H1 (cell line): ENCODE measurements around the gene BAAT. TPM values are rescaled to one million over a fixed set of nuclear protein-coding genes. Genes with fewer than 3 reads are reported as not detected.

Experiments used
- CTCF ChIP-seq, 3 experiments: IDR thresholded peaks; 1 replicate in 2 of 3; 2 replicates in 1 of 3; pipeline versions ENCODE4 v1.5.1 to v1.6.1; 2011; ENCODE audit warnings: low read length in 3 of 3, mild to moderate bottlenecking in 3 of 3, inconsistent platforms in 2 of 3, low read depth in 1 of 3, moderate library complexity in 1 of 3; ENCODE audit not compliant: insufficient read depth in 1 of 3; ENCODE audit errors: control extremely low read depth in 1 of 3
- SP1 ChIP-seq: IDR thresholded peaks from 2 replicates; pipeline ENCODE4 v1.6.1; 2011; ENCODE audit warnings: low read depth, low read length
- polyA plus RNA-seq, 7 experiments: library from polyadenylated mRNA; depleted of rRNA in 3 of 7; stranded (reverse) in 5 of 7; unstranded in 2 of 7; fragments of >200 nt in 5 of 7; fragments of 200-250 nt in 2 of 7; gene quantifications; 1 replicate in 5 of 7; 2 replicates in 1 of 7; 4 replicates in 1 of 7; pipeline versions ENCODE4 v1.2.1 to v1.2.3, GENCODE V29; 2011 to 2013; ENCODE audit warnings: missing spikeins in 2 of 7, mixed read lengths in 2 of 7
- total RNA-seq: library from RNA; stranded (reverse); fragmentation: NEBNext Ultra II Directional; extraction: Animal tissue kit (Norgen Biotek cat#: 25700); gene quantifications from 2 replicates; pipeline ENCODE4 v1.2.1, GENCODE V29; 2021

The BAAT gene
- total and polyA plus RNA-seq, 2 of the 8 experiments (the other 6 are each of a cell fraction or from before 2014, with no cell fraction given), result 0.09 to 0.17 TPM

GRCh38 chr9:101315112-101315450 is 69.7 kb downstream of the BAAT start (continued):
- TF ChIP-seq SP1, result no peak
- TF ChIP-seq CTCF (IDR thresholded peaks at IDR 0.05; ENCODE audit: control extremely low read depth in 1 of 3, insufficient read depth in 1 of 3, low read depth in 1 of 3, low read length in 3 of 3), result no peak
- TF ChIP-seq, all 59 proteins: peak for 0
